ENCODE data around the gene HLA-C. TPM values are rescaled to one million over a fixed set of nuclear protein-coding genes. Genes with fewer than 3 reads are reported as not detected.
A peak's percentile ranks its signal among the peaks of the same experiment; 100 is the strongest.

Gene HLA-C
- total RNA-seq, 1 experiment from 2014 or later: 149 TPM

GRCh38 chr6:31294056-31294455 is 22.2 kb upstream of the HLA-C start:
- no peak overlapping the region for H3K4me3 ChIP-seq (ENCODE audit: low read depth, low read length)
- H3K9me3 ChIP-seq: no peaks in the 10 kb centered on the region
- no peak for DNase-seq
- Mint-ChIP-seq H3K4me3 (ENCODE audit: unreplicated experiment) (no peak overlapping the region), H3K4me1 (ENCODE audit: low read depth, unreplicated experiment) (no peaks in the 10 kb centered on the region), H3K27ac (ENCODE audit: unreplicated experiment) (no peak overlapping the region), H3K9me3 (ENCODE audit: unreplicated experiment) (no peaks in the 10 kb centered on the region), H3K27me3 (ENCODE audit: insufficient read depth, unreplicated experiment) (peaks cover 25% of the 10 kb centered on the region), H3K36me3 (ENCODE audit: insufficient read depth, unreplicated experiment) (no peaks in the 10 kb centered on the region)
- ChIA-PET CTCF (interaction anchor here (0.5 to 0.7 kb wide), 2 partner anchors 91 to 157 kb away, joined by 3 to 4 read pairs; no protein-coding TSS in a partner anchor), POLR2A (no interaction called here)
- intact Hi-C loops (cut with micrococcal nuclease; ENCODE audit: unreplicated experiment): no loop called here
- no peaks in the 10 kb centered on the region for H3K36me3 ChIP-seq (ENCODE audit: control insufficient read depth, insufficient read depth, low read length)
- no TSS peak for BruUV-seq (replicated peaks)
- no peak for TF ChIP-seq CTCF (IDR thresholded peaks at IDR 0.05; ENCODE audit: insufficient read depth in 1 of 2, low read depth in 1 of 2, low read length in 1 of 2, severe bottlenecking in 1 of 2, unreplicated experiment in 1 of 2)
- H3K4me1 ChIP-seq: no peaks in the 10 kb centered on the region
- H3K27me3 ChIP-seq (replicated peaks; ENCODE audit: control insufficient read depth, insufficient read depth, low read length): no peaks in the 10 kb centered on the region

GRCh38 chr6:31293343-31293742 is 21.5 kb upstream of the HLA-C start:
- Mint-ChIP-seq H3K4me1 (ENCODE audit: low read depth, unreplicated experiment) (no peaks in the 10 kb centered on the region), H3K9me3 (ENCODE audit: unreplicated experiment) (no peaks in the 10 kb centered on the region), H3K27me3 (ENCODE audit: insufficient read depth, unreplicated experiment) (peaks cover 26% of the 10 kb centered on the region), H3K36me3 (ENCODE audit: insufficient read depth, unreplicated experiment) (no peaks in the 10 kb centered on the region), H3K27ac (ENCODE audit: unreplicated experiment) (no peak overlapping the region), H3K4me3 (ENCODE audit: unreplicated experiment) (no peak overlapping the region)
- intact Hi-C loops (cut with micrococcal nuclease; ENCODE audit: unreplicated experiment): no loop called here
- TF ChIP-seq CTCF (IDR thresholded peaks at IDR 0.05; ENCODE audit: insufficient read depth in 1 of 2, low read depth in 1 of 2, low read length in 1 of 2, severe bottlenecking in 1 of 2, unreplicated experiment in 1 of 2): no peak
- Histone ChIP-seq H3K36me3 (ENCODE audit: control insufficient read depth, insufficient read depth, low read length) (no peaks in the 10 kb centered on the region), H3K9me3 (no peaks in the 10 kb centered on the region), H3K27me3 (replicated peaks; ENCODE audit: control insufficient read depth, insufficient read depth, low read length) (no peaks in the 10 kb centered on the region), H3K4me3 (ENCODE audit: low read depth, low read length) (no peak overlapping the region), H3K4me1 (no peaks in the 10 kb centered on the region)
- CTCF ChIA-PET: interaction anchor here (0.5 to 0.7 kb wide), 2 partner anchors 90 to 156 kb away, joined by 3 to 4 read pairs; no protein-coding TSS in a partner anchor
- POLR2A ChIA-PET: no interaction called here
- DNase-seq: peak in 1 of 2 experiments; percentile 49
- BruUV-seq (replicated peaks): no TSS peak

- intact Hi-C loops (cut with micrococcal nuclease; ENCODE audit: unreplicated experiment): no loop called here
- no peaks in the 10 kb centered on the region for H3K4me1 Mint-ChIP-seq (ENCODE audit: low read depth, unreplicated experiment)
- H3K9me3 ChIP-seq: no peaks in the 10 kb centered on the region
- H3K4me3 ChIP-seq (ENCODE audit: low read depth, low read length): no peak overlapping the region
- H3K4me1 ChIP-seq: no peaks in the 10 kb centered on the region
- H3K27me3 Mint-ChIP-seq (ENCODE audit: insufficient read depth, unreplicated experiment): peaks cover 16% of the 10 kb centered on the region
- TF ChIP-seq CTCF (IDR thresholded peaks at IDR 0.05; ENCODE audit: insufficient read depth in 1 of 2, low read depth in 1 of 2, low read length in 1 of 2, severe bottlenecking in 1 of 2, unreplicated experiment in 1 of 2): no peak
- no peak overlapping the region for H3K4me3 Mint-ChIP-seq (ENCODE audit: unreplicated experiment)
- CTCF ChIA-PET: no interaction called here
- no peaks in the 10 kb centered on the region for H3K36me3 ChIP-seq (ENCODE audit: control insufficient read depth, insufficient read depth, low read length)
- H3K27me3 ChIP-seq (replicated peaks; ENCODE audit: control insufficient read depth, insufficient read depth, low read length): no peaks in the 10 kb centered on the region
- BruUV-seq (replicated peaks): no TSS peak
- POLR2A ChIA-PET: no interaction called here
- no peak overlapping the region for H3K27ac Mint-ChIP-seq (ENCODE audit: unreplicated experiment)
- H3K9me3 Mint-ChIP-seq (ENCODE audit: unreplicated experiment): no peaks in the 10 kb centered on the region
- no peak for DNase-seq
- no peaks in the 10 kb centered on the region for H3K36me3 Mint-ChIP-seq (ENCODE audit: insufficient read depth, unreplicated experiment)
Measured at GRCh38 chr6:31289788-31290187, 17.9 kb upstream of the HLA-C start.

Data from Caco-2 (cell line).